ENCODE results near the gene SNRNP200.

SNRNP200 gene

GRCh38 chr2:96336104-96336775, 30.9 kb upstream of the SNRNP200 start:
- in situ Hi-C loops (cut with MboI; ENCODE audit: low pct_unique_long_range_greater_than_20kb, low sequenced_read_pairs, unreplicated experiment) = no loop called here
- TF ChIP-seq CTCF (IDR thresholded peaks at IDR 0.05; ENCODE audit: extremely low read depth, insufficient read depth, missing control alignments) = no peak
- DNase-seq (ENCODE audit: low spot score) = no peak

GRCh38 chr2:96333708-96334107, 28.4 kb upstream of the SNRNP200 start:
- no peak for DNase-seq (ENCODE audit: low spot score)
- no peak for TF ChIP-seq CTCF (IDR thresholded peaks at IDR 0.05; ENCODE audit: extremely low read depth, insufficient read depth, missing control alignments)
- in situ Hi-C loops (cut with MboI; ENCODE audit: low pct_unique_long_range_greater_than_20kb, low sequenced_read_pairs, unreplicated experiment) = no loop called here

GRCh38 chr2:96330407-96330806, 25.1 kb upstream of the SNRNP200 start:
- in situ Hi-C loops (cut with MboI; ENCODE audit: low pct_unique_long_range_greater_than_20kb, low sequenced_read_pairs, unreplicated experiment) = no loop called here
- no peak for TF ChIP-seq CTCF (IDR thresholded peaks at IDR 0.05; ENCODE audit: extremely low read depth, insufficient read depth, missing control alignments)
- DNase-seq (ENCODE audit: low spot score) = no peak

GRCh38 chr2:96329874-96330273, 24.5 kb upstream of the SNRNP200 start:
- DNase-seq (ENCODE audit: low spot score) = no peak
- in situ Hi-C loops (cut with MboI; ENCODE audit: low pct_unique_long_range_greater_than_20kb, low sequenced_read_pairs, unreplicated experiment) = no loop called here
- TF ChIP-seq CTCF (IDR thresholded peaks at IDR 0.05; ENCODE audit: extremely low read depth, insufficient read depth, missing control alignments) = no peak

GRCh38 chr2:96329456-96329855, 24.1 kb upstream of the SNRNP200 start:
- no peak for TF ChIP-seq CTCF (IDR thresholded peaks at IDR 0.05; ENCODE audit: extremely low read depth, insufficient read depth, missing control alignments)
- no peak for DNase-seq (ENCODE audit: low spot score)
- in situ Hi-C loops (cut with MboI; ENCODE audit: low pct_unique_long_range_greater_than_20kb, low sequenced_read_pairs, unreplicated experiment) = no loop called here

GRCh38 chr2:96326990-96327820, 21.9 kb upstream of the SNRNP200 start:
- no peak for TF ChIP-seq CTCF (IDR thresholded peaks at IDR 0.05; ENCODE audit: extremely low read depth, insufficient read depth, missing control alignments)
- no peak for DNase-seq (ENCODE audit: low spot score)
- in situ Hi-C loops (cut with MboI; ENCODE audit: low pct_unique_long_range_greater_than_20kb, low sequenced_read_pairs, unreplicated experiment) = no loop called here

Data from GM13977 (cell line).